A673 (cell line): Measurements from ENCODE around the gene RNF141.

Experiments
- CTCF ChIP-seq: fragments of 300-800, 200-600 bp; sonication (generic); conservative IDR thresholded peaks from 2 replicates; pipeline ENCODE4 v1.5.1; 2017; ENCODE audit warnings: low read depth, mild to moderate bottlenecking, antibody characterized with exemption, low read length, moderate library complexity, mixed read lengths
- EZH2 ChIP-seq: fragments of 200-600 bp; sonication (generic); IDR thresholded peaks from 2 replicates; pipeline ENCODE4 v1.6.1; 2017; ENCODE audit warnings: borderline replicate concordance, low read depth, mild to moderate bottlenecking, mixed read lengths, antibody characterized with exemption, low read length; ENCODE audit not compliant: poor library complexity, severe bottlenecking

- TF ChIP-seq CTCF (no peak), EZH2 (no peak)
These were observed 2.1 kb downstream of the RNF141 start for GRCh38 chr11:10538924-10539323.
